Measurements from ENCODE around the gene NKAPD1.
"Not testable (repeated sequence)": the region's sequence is repeated elsewhere in the genome, so short reads cannot be mapped to it uniquely, and the experiment has no call there.

Gene NKAPD1

GRCh38 chr11:112073941-112074811, at the start of gene NKAPD1, which contains the start of gene PIH1D2:
TSS of gene NKAPD1 (plus strand) at chr11:112074299. CDS start at chr11:112075575, 1,276 bp downstream.
TSS of gene PIH1D2 (minus strand) at chr11:112074017. CDS start at chr11:112073174, 843 bp downstream.
- DNase-seq: peak; percentile 90

- peak; percentile 91 for DNase-seq
These were observed 49.1 kb upstream of the NKAPD1 start, which contains the start of gene DLAT for GRCh38 chr11:112024773-112025678. TSS of gene DLAT (plus strand) at chr11:112025408. CDS start at chr11:112025473, 65 bp downstream.

DNA sequence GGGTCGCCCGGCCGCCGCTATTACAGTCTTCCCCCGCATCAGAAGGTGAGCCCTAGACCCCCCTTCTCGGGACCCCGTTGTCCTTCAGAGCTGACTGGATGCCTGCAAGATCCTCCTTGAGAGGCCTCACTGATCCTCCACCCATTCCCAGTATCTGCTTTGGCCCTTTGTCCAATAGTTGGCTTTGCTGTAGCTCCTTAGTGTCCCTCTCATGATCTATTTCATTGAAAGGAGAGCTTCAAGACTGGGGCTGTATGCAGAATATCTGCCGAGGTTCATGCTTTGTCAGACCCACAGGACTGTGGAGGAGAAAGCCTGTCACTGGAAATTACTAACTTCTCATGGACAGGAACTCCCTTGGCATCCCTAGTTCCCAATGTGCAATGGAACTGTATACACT, 48.4 kb upstream of the NKAPD1 start:
- DNase-seq: no peak

DNA sequence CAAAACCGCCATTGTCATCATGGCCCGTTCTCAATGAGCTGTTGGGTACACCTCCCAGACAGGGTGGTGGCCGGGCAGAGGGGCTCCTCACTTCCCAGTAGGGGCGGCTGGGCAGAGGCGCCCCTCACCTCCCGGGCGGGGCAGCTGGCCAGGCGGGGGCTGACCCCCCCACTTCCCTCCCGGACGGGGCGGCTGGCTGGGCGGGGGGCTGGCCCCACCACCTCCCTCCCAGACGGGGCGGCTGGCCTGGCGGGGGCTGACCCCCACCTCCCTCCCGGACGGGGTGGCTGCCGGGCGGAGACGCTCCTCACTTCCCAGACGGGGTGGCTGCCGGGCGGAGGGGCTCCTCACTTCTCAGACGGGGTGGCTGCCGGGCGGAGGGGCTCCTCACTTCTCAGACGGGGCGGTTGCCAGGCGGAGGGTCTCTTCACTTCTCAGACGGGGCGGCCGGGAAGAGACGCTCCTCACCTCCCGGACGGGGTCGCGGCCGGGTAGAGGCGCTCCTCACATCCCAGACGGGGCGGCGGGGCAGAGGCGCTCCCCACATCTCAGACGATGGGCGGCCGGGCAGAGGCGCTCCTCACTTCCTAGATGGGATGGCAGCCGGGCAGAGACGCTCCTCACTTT, 47.2 kb upstream of the NKAPD1 start:
- not testable (repeated sequence) for DNase-seq

DNA sequence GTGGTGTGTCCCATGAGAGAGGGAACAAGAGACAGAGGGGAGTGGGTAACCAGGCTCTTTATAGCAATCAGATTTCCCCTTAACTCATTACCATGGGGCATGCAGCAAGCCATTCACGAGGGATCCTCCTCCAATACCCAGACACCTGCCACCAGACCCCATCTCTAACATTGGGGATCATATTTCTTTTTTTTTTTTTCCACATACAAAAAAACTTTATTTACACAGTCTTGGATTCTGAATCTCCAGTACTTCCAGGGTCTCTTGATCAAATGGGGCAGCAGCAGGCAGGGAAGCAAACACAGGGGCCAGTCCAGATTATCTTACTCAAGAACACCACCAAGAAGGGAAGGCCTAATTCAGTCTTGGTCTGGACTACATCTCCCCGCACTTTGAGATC, 44.6 kb upstream of the NKAPD1 start:
- DNase-seq: no peak

DNA sequence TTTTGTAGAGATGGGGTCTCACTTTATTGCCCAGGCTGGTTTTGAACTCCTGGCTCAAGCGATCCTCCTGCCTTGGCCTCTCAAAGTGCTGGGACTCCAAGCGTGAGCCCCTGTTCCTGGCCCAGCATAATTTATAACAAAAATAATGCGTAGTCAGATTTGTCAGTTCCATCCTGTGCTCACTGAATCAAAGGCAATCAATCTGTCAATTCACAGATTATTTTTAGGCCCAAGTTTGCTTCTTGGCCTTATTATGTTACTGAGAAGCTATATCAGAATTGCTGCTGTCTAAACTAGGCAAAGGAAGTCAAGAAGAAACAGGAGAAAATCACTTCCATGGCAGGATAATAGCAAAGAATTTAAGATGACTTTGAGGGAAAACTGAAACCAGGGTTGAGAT, 40.2 kb upstream of the NKAPD1 start:
- no peak for DNase-seq

DNA sequence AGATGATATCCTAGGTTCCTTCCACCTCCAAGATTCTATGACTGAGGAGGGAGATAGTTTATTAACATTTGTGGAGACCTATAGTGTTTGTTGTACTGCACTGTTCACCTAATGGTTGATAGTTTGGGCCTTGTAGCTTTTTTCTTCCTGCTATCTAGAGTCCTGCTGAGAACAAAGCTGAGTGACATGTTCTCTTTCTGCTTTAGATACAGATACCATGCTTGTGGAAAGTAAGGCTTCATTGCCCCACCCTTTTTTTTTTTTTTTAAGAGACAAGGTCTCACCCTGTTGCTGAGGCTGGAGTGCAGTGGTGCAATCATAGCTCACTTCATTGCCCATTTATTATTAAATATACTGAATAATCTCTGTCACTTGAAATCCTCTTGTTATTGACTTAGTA, 36.6 kb upstream of the NKAPD1 start:
- no peak for DNase-seq

GRCh38 chr11:112042161-112042960, 31.7 kb upstream of the NKAPD1 start:
- no peak for DNase-seq

DNA sequence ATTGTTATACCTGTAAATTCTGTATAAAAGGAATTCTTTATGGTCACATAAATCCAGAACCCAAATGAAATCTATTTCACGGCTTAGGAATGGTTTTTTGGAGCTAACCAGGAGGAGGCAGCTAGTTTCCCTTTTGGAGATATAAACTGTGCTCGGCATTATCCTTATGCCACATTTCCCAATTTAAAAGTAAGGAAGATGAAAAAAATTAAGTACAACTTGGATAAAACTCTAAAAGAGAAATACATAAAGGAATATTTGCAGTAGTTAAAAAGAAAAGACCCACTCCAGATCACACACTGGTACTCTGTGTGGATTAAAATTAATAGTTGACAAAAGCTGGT, 31.2 kb upstream of the NKAPD1 start:
- DNase-seq: no peak

GRCh38 chr11:112044961-112045360, 29.1 kb upstream of the NKAPD1 start:
- no peak for DNase-seq

DNA sequence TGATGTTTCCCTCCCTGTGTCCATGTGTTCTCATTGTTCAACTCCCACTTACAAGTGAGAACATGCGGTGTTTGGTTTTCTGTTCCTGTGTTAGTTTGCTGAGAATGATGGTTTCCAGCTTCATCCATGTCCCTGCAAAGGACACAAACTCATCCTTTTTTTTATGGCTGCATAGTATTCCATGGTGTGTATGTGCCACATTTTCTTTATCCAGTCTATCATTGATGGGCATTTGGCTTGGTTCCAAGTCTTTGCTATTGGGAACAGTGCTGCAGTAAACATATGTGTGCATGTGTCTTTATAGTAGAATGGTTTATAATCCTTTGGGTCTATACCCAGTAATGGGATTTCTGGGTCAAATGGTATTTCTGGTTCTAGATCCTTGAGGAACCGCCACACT, 27.5 kb upstream of the NKAPD1 start:
- DNase-seq: not testable (repeated sequence)

DNA sequence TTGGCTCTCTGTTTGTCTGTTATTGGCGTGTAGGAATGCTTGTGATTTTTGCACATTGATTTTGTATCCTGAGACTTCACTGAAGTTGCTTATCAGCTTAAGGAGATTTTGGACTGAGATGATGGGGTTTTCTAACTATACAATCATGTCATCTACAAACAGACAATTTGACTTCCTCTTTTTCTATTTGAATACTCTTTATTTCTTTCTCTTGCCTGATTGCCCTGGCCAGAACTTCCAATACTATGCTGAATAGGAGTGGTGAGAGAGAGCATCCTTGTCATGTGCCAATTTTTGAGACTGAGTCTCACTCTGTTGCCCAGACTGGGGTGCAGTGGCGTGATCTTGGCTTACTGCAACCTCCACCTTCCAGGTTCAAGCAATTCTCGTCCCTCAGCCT, 25.8 kb upstream of the NKAPD1 start:
- not testable (repeated sequence) for DNase-seq

DNA sequence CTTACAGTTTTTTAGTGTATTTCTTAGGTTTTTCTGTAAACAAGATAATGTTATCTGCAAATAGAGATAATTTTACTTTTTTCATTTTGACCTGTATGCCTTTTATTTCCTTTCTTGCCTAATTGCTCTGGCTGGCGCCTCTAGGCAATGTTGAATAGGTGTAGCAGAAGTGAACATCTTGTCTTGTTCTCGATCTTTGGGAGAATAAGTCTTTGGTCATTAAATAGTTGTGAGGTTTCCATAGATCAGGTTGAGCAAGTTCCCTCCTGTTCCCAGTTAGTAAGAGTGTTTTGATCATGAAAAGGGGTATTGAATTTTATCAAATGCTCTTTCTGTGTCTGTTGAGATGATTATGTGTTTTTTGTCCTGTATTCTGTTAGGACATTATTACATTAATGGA, 24.3 kb upstream of the NKAPD1 start:
- DNase-seq: no peak

- no peak for DNase-seq
These were observed 23.4 kb upstream of the NKAPD1 start for GRCh38 chr11:112050721-112051120.

DNA sequence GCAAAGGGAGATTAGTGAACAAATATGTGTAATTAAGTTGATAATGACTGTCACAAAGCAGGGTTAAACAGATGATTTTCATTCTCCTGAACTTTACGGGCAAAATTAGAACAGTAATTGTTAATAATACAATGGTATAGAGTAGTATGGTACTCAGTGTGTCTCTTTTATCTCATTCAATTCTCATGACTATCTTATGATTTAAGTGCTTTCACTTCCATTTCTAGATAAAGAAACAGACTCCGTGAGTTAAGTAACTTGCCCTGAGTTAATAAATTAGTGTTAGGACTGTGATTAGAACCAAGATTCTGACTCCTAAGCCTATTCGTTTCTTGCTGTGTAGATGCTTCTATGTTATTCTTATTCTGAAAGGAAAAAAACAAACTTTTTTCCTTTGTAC, 22.3 kb upstream of the NKAPD1 start:
- no peak for DNase-seq

DNA sequence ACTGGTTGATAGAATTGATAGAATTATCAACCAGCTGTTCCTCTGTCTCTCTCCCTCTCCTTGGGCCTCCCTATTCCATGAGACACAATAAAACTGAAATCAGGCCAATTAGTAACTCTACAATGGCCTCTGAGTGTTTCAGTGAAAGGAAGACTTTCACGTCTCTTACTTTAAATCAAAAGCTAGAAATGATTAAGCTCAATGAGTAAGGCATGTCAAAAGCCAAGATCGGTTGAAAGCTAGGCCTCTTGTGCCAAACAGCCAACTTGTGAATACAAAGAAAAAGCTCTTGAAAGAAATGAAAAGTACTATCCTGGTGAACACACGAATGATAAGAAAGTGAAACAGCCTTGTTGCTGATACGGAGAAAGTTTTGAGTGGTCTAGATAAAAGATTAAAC, 16.9 kb upstream of the NKAPD1 start:
- DNase-seq: no peak

- DNase-seq: no peak
These were observed 16.0 kb upstream of the NKAPD1 start for GRCh38 chr11:112058103-112058502.

- DNase-seq: no peak
These were observed 11.2 kb upstream of the NKAPD1 start for GRCh38 chr11:112062923-112063322.

GRCh38 chr11:112082729-112083128, 8.6 kb downstream of the NKAPD1 start:
- DNase-seq: no peak

DNA sequence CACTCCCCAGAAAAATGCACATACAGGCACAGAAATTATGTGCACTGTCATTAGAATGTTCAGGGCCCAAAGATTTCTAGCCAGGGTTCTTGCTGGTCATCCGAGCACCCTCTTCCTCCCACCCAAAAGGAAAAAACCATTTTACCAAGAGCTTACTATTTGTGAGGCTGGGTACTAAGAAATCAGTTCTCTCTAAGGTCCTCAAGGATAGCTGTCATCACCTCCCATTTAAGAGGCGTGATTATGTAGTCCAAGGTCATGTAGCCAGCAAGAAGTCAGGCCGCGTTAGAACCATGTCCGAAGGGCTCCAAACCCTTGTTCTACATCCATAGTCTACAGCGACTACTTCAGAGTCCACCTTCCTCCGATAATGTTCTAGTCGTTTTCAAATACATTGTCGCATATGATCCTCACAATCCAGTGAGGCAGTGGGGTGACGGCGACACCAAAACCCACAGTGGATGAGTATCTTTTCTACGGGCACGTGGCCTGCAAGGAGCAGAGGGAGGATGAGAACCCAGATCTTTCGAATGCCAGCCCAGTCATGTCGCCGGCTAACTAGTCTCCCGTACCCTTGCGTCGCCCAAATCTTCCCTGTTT, 11.8 kb downstream of the NKAPD1 start:
- no peak for DNase-seq

DNA sequence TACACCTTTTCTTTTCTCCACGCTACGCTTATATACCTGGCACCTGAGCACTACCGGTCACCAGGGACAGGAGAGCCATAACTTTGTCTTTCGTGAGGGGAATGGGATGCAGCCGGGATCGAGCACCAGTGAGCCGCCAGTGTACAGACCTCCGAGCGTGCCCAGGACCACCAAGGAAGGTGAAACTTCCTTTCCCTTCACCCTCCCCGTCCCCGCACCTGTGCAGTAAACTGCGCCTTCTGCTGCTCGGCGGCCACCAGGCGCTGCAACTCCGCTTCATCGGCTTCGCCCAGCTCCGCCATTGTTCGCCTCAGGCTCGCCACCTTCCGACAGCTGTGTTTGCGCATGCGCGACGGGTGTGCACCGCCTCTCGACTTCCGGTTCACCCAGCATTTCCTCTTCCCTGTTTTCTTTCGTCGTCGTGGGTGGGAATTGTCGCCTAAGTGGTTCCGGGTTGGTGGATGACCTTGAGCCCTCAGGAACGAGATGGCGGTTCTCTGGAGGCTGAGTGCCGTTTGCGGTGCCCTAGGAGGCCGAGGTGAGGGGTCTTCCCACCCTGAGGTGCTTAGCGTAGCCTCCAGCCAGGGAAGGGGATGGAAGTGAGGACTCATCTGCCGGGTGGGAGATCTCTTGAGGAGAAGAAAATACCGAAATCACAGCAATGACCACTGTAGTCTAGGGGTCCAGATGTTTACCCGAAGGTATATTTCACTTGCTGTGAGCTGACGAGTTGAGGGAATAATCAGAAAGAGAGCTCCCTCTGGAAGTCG, 12.5 kb downstream of the NKAPD1 start, which contains the start of the genes SDHD and TIMM8B:
Gene SDHD (plus strand): TSS at position 452 of the 770 bp plus-strand sequence. CDS start 35 bp downstream, at position 487.
Gene TIMM8B (minus strand): TSS at position 335 of the 770 bp plus-strand sequence. CDS start 33 bp downstream, at position 302.
- DNase-seq: peak; percentile 97
